Ovary (tissue), 3 donors: ENCODE results near the gene PLA2G2D.

ENCODE experiments used
- CTCF ChIP-seq, 3 donors: fragments of 450-650 bp in 2 of 3; fragments of 200-600 bp in 1 of 3; IDR thresholded peaks; one replicate each; pipeline versions ENCODE4 v1.5.1 to v1.8.0; 2016 to 2022; ENCODE audit warnings: antibody characterized with exemption in 3 of 3, mild to moderate bottlenecking in 1 of 3
- EP300 ChIP-seq: sonication (generic); formaldehyde crosslinking; IDR thresholded peaks from one replicate; pipeline ENCODE4 v1.6.1; 2017; ENCODE audit warnings: antibody characterized with exemption
- POLR2A ChIP-seq: fragments of 450-650 bp; IDR thresholded peaks from one replicate; pipeline ENCODE4 v1.6.1; 2017; ENCODE audit warnings: antibody characterized with exemption, mild to moderate bottlenecking, moderate library complexity
- donor health status: DM: no; HTN: no; CAD: no.

- TF ChIP-seq CTCF (IDR thresholded peaks at IDR 0.05) (no peak), POLR2A (no peak), EP300 (no peak)
Observed at GRCh38 chr1:20148571-20149500, 29.5 kb upstream of the PLA2G2D start.
